HEK293 (cell line): ENCODE data around the gene FXYD4.
A peak's percentile ranks its signal among the peaks of the same experiment; 100 is the strongest.

ENCODE experiments used
- CTCF ChIA-PET: fragments of 350-600 bp; formaldehyde crosslinking; extraction: SDS; loops from one replicate; lab custom pipeline; 2021; ENCODE audit warnings: antibody characterized with exemption; lab: Yijun Ruan, JAX
- POLR2A ChIA-PET: fragments of 300-600 bp; formaldehyde crosslinking; extraction: SDS; loops from one replicate; lab custom pipeline; 2020; ENCODE audit warnings: antibody characterized with exemption, inconsistent platforms; lab: Yijun Ruan, JAX
- H3K27ac ChIP-seq: fragments of 200-500 bp; sonication (Bioruptor generic); 2 replicates; pipeline ENCODE4 v1.5.1; 2014; ENCODE audit warnings: low read depth, low read length, control low read depth, inconsistent platforms; ENCODE audit errors: extremely low read depth
- H3K36me3 ChIP-seq, 2 experiments: fragments of 200-500 bp in 1 of 2; sonication (Bioruptor generic) in 1 of 2; 1 replicate in 1 of 2; 2 replicates in 1 of 2; pipeline ENCODE4 v1.5.1; 2014 to 2017; ENCODE audit warnings: inconsistent platforms in 2 of 2, low read length in 2 of 2; ENCODE audit not compliant: control insufficient read depth in 2 of 2, insufficient read depth in 1 of 2
- H3K4me1 ChIP-seq: fragments of 200-500 bp; sonication (Bioruptor generic); 2 replicates; pipeline ENCODE4 v1.5.1; 2014; ENCODE audit warnings: mild to moderate bottlenecking, low read length, inconsistent platforms; ENCODE audit not compliant: control insufficient read depth, insufficient read depth
- H3K4me3 ChIP-seq: 2 replicates; pipeline ENCODE4 v1.5.1; 2011; ENCODE audit warnings: low read depth, mild to moderate bottlenecking, control low read depth, low read length, moderate library complexity
- H3K9me3 ChIP-seq: fragments of 200-500 bp; sonication (Bioruptor generic); 2 replicates; pipeline ENCODE4 v1.5.1; 2014; ENCODE audit warnings: low read depth, low read length, inconsistent platforms; ENCODE audit not compliant: control insufficient read depth, insufficient read depth
- ELK4 ChIP-seq: IDR thresholded peaks from 2 replicates; pipeline ENCODE4 v1.6.1; 2011; ENCODE audit warnings: mild to moderate bottlenecking, low read depth, low read length, borderline replicate concordance
- GLIS1 ChIP-seq: fragments of 450-650 bp; formaldehyde crosslinking; IDR thresholded peaks from 2 replicates; pipeline ENCODE4 v1.5.1; 2016; ENCODE audit warnings: missing biosample characterization, missing genetic modification characterization
- KLF7 ChIP-seq: fragments of 450-650 bp; formaldehyde crosslinking; IDR thresholded peaks from 2 replicates; pipeline ENCODE4 v1.5.1; 2016; ENCODE audit warnings: missing biosample characterization, missing genetic modification characterization, borderline replicate concordance
- PBX3 ChIP-seq: sonication (generic); formaldehyde crosslinking; IDR thresholded peaks from 2 replicates; pipeline ENCODE4 v1.8.1; 2022; ENCODE audit warnings: mild to moderate bottlenecking, moderate library complexity, missing genetic modification reagents
- PRDM2 ChIP-seq: fragments of 450-650 bp; formaldehyde crosslinking; IDR thresholded peaks from 2 replicates; pipeline ENCODE4 v1.5.1; 2016; ENCODE audit warnings: missing biosample characterization, missing genetic modification characterization, borderline replicate concordance
- PRDM4 ChIP-seq: fragments of 450-650 bp; formaldehyde crosslinking; IDR thresholded peaks from 2 replicates; pipeline ENCODE4 v1.5.1; 2017; ENCODE audit warnings: missing biosample characterization, missing genetic modification characterization
- SCRT1 ChIP-seq: fragments of 450-650 bp; formaldehyde crosslinking; IDR thresholded peaks from 2 replicates; pipeline ENCODE4 v1.5.1; 2016; ENCODE audit warnings: missing biosample characterization, missing genetic modification characterization, borderline replicate concordance
- SP3 ChIP-seq: fragments of 450-650 bp; formaldehyde crosslinking; IDR thresholded peaks from 2 replicates; pipeline ENCODE4 v1.5.1; 2016; ENCODE audit warnings: missing biosample characterization, missing genetic modification characterization
- ZBTB17 ChIP-seq: fragments of 450-650 bp; formaldehyde crosslinking; IDR thresholded peaks from 2 replicates; pipeline ENCODE4 v1.5.1; 2016; ENCODE audit warnings: missing biosample characterization, missing genetic modification characterization
- ZBTB21 ChIP-seq: fragments of 450-650 bp; formaldehyde crosslinking; IDR thresholded peaks from 2 replicates; pipeline ENCODE4 v1.5.1; 2017; ENCODE audit warnings: missing biosample characterization, missing genetic modification characterization
- ZNF121 ChIP-seq: fragments of 450-650 bp; formaldehyde crosslinking; IDR thresholded peaks from 2 replicates; pipeline ENCODE4 v1.5.1; 2016; ENCODE audit warnings: missing biosample characterization, missing genetic modification characterization
- ZNF138 ChIP-seq: fragments of 450-650 bp; formaldehyde crosslinking; IDR thresholded peaks from 2 replicates; pipeline ENCODE4 v1.5.1; 2016; ENCODE audit warnings: missing biosample characterization, missing genetic modification characterization, borderline replicate concordance
- ZNF202 ChIP-seq: fragments of 450-650 bp; formaldehyde crosslinking; IDR thresholded peaks from 2 replicates; pipeline ENCODE4 v1.5.1; 2016; ENCODE audit warnings: missing biosample characterization, missing genetic modification characterization, borderline replicate concordance
- ZNF366 ChIP-seq: fragments of 450-650 bp; formaldehyde crosslinking; conservative IDR thresholded peaks from 2 replicates; pipeline ENCODE4 v1.5.1; 2016; ENCODE audit warnings: missing biosample characterization, missing genetic modification characterization
- ZNF37A ChIP-seq: fragments of 450-650 bp; IDR thresholded peaks from 2 replicates; pipeline ENCODE4 v1.5.1; 2018; ENCODE audit warnings: missing biosample characterization, missing genetic modification characterization
- ZNF513 ChIP-seq: fragments of 450-650 bp; IDR thresholded peaks from 2 replicates; pipeline ENCODE4 v1.5.1; 2018; ENCODE audit warnings: missing biosample characterization, missing genetic modification characterization
- ZNF518A ChIP-seq: fragments of 450-650 bp; formaldehyde crosslinking; conservative IDR thresholded peaks from 2 replicates; pipeline ENCODE4 v1.5.1; 2016; ENCODE audit warnings: low read depth, missing biosample characterization, missing genetic modification characterization
- ZNF658 ChIP-seq: fragments of 450-650 bp; formaldehyde crosslinking; IDR thresholded peaks from 2 replicates; pipeline ENCODE4; 2016; ENCODE audit warnings: missing biosample characterization, missing genetic modification characterization
- ZXDB ChIP-seq: fragments of 450-650 bp; formaldehyde crosslinking; IDR thresholded peaks from 2 replicates; pipeline ENCODE4 v1.5.1; 2016; ENCODE audit warnings: missing biosample characterization, missing genetic modification characterization

FXYD4 gene

GRCh38 chr10:43409385-43410109 lies 38.1 kb downstream of the FXYD4 start (continued):
- no peak for TF ChIP-seq PRDM2 (tag by site-specific recombination)
- no peak for TF ChIP-seq KLF7
- TF ChIP-seq ZNF658 (tag by site-specific recombination) = no peak
- TF ChIP-seq ELK4 = no peak
- TF ChIP-seq ZNF138 = no peak
- TF ChIP-seq SCRT1 (tag by site-specific recombination) = no peak
- peak; percentile 50; the same call in 1 of the 2 replicates for TF ChIP-seq ZNF366
- no peak for TF ChIP-seq ZNF513
- no peak for TF ChIP-seq ZXDB

- Histone ChIP-seq H3K36me3 (no peaks in the 10 kb centered on the region), H3K4me3 (no peak overlapping the region), H3K27ac (no peak overlapping the region), H3K4me1 (0 out of 2 replicates have a peak, but pooled peaks cover 3% of the 10 kb centered on the region), H3K9me3 (no peaks in the 10 kb centered on the region)
- POLR2A ChIA-PET = interaction anchor here (1.7 kb wide), 1 partner anchor 27 kb away, joined by 6 read pairs; the partner anchor contains the start of gene ZNF487
- CTCF ChIA-PET = interaction anchor here (1.4 kb wide), 1 partner anchor 10 kb away, joined by 5 read pairs; no protein-coding TSS in a partner anchor
- TF ChIP-seq ZNF202 (no peak), PBX3 (CRISPR knock-in tag) (no peak), ZNF518A (tag by site-specific recombination) (no peak), PRDM4 (no peak), ZNF658 (tag by site-specific recombination) (no peak), GLIS1 (tag by site-specific recombination) (no peak), SP3 (tag by site-specific recombination) (no peak), ZNF121 (no peak), ZNF37A (tag by site-specific recombination) (no peak), ZBTB17 (tag by site-specific recombination) (no peak), ZBTB21 (tag by site-specific recombination) (no peak)
Measured at GRCh38 chr10:43410345-43410744, 38.9 kb downstream of the FXYD4 start.
